SU-DHL-6 (cell line): Measurements from ENCODE around the gene MYH7B.

Experiments
- H2AFZ ChIP-seq: fragments of 200-600 bp; sonication (generic); 2 replicates; pipeline ENCODE4 v1.6.1; 2014; ENCODE audit warnings: low read depth, mild to moderate bottlenecking, moderate library complexity, mixed read lengths, antibody characterized with exemption, low read length; ENCODE audit not compliant: severe bottlenecking
- H3F3A ChIP-seq: fragments of 200-600 bp; shearing (Covaris generic); 2 replicates; pipeline ENCODE4 v1.6.0; 2016; ENCODE audit warnings: antibody characterized with exemption, mild to moderate bottlenecking; ENCODE audit not compliant: insufficient read depth
- H3K27ac ChIP-seq: fragments of 200-600 bp; sonication (generic); 2 replicates; pipeline ENCODE4 v1.5.1; 2016; ENCODE audit warnings: low read depth, mild to moderate bottlenecking, low read length, moderate library complexity, mixed read lengths
- H3K27me3 ChIP-seq: fragments of 200-600 bp; sonication (generic), shearing (Covaris generic); 2 replicates; pipeline ENCODE4 v1.6.0; 2014; ENCODE audit warnings: mild to moderate bottlenecking, low read length
- H3K36me3 ChIP-seq: fragments of 200-600 bp; sonication (generic); 2 replicates; pipeline ENCODE4 v1.6.1; 2014; ENCODE audit warnings: mild to moderate bottlenecking, low read length, mixed read lengths
- H3K4me2 ChIP-seq: fragments of 300-600, 200-600 bp; shearing (Covaris generic), sonication (generic); 2 replicates; pipeline ENCODE4 v1.6.0; 2014; ENCODE audit warnings: low read length, low read depth, mild to moderate bottlenecking; ENCODE audit not compliant: poor library complexity, severe bottlenecking
- H3K4me3 ChIP-seq: fragments of 200-600 bp; sonication (generic); 2 replicates; pipeline ENCODE4 v1.5.1; 2014; ENCODE audit warnings: antibody characterized with exemption, low read length, mild to moderate bottlenecking, mixed read lengths; ENCODE audit not compliant: insufficient read depth, poor library complexity, severe bottlenecking
- H3K79me2 ChIP-seq: fragments of 200-600 bp; sonication (generic); 2 replicates; pipeline ENCODE4 v1.6.1; 2014; ENCODE audit warnings: mild to moderate bottlenecking, low read length, moderate library complexity; ENCODE audit not compliant: insufficient read depth
- H3K9ac ChIP-seq: fragments of 200-600 bp; sonication (generic); 2 replicates; pipeline ENCODE4 v1.7.0; 2014; ENCODE audit warnings: mild to moderate bottlenecking, low read length
- H3K9me2 ChIP-seq: fragments of 200-600 bp; sonication (generic); replicated peaks from 2 replicates; pipeline ENCODE4 v1.6.1; 2014; ENCODE audit warnings: low read length; ENCODE audit not compliant: insufficient read depth
- H3K9me3 ChIP-seq: fragments of 200-600 bp; sonication (generic); 2 replicates; pipeline ENCODE4 v1.6.1; 2014; ENCODE audit warnings: low read length, mixed read lengths; ENCODE audit not compliant: insufficient read depth
- H4K20me1 ChIP-seq: fragments of 200-600 bp; sonication (generic); 2 replicates; pipeline ENCODE4 v1.6.1; 2014; ENCODE audit warnings: low read depth, mild to moderate bottlenecking, antibody characterized with exemption, low read length, moderate library complexity, mixed read lengths
- EZH2phosphoT487 ChIP-seq: fragments of 200-600 bp; sonication (generic), shearing (Covaris generic); conservative IDR thresholded peaks from 2 replicates; pipeline ENCODE4 v1.6.1; 2018; ENCODE audit warnings: mild to moderate bottlenecking, antibody characterized with exemption, low read length, moderate library complexity, mixed read lengths
- TF ChIP-seq, protein P1 (sequence below): fragments of 200-600 bp; sonication (generic); IDR thresholded peaks from one replicate; pipeline ENCODE4 v1.5.1; 2017; ENCODE audit warnings: antibody characterized with exemption, mild to moderate bottlenecking, low read length, moderate library complexity; ENCODE audit not compliant: insufficient read depth, poor library complexity, severe bottlenecking

MYH7B gene

GRCh38 chr20:34990661-34991214 lies 35.1 kb downstream of the MYH7B start:
- no peaks in the 10 kb centered on the region for H3K79me2 ChIP-seq
- no peaks in the 10 kb centered on the region for H3K36me3 ChIP-seq
- H2AFZ ChIP-seq = no peak overlapping the region
- H3K27ac ChIP-seq = no peak overlapping the region
- no peaks in the 10 kb centered on the region for H3F3A ChIP-seq
- no peak overlapping the region for H3K9ac ChIP-seq
- H3K9me2 ChIP-seq = no peaks in the 10 kb centered on the region
- no peaks in the 10 kb centered on the region for H3K27me3 ChIP-seq
- H3K4me3 ChIP-seq = no peak overlapping the region
- TF ChIP-seq EZH2phosphoT487 = no peak
- TF ChIP-seq, protein P1, sequence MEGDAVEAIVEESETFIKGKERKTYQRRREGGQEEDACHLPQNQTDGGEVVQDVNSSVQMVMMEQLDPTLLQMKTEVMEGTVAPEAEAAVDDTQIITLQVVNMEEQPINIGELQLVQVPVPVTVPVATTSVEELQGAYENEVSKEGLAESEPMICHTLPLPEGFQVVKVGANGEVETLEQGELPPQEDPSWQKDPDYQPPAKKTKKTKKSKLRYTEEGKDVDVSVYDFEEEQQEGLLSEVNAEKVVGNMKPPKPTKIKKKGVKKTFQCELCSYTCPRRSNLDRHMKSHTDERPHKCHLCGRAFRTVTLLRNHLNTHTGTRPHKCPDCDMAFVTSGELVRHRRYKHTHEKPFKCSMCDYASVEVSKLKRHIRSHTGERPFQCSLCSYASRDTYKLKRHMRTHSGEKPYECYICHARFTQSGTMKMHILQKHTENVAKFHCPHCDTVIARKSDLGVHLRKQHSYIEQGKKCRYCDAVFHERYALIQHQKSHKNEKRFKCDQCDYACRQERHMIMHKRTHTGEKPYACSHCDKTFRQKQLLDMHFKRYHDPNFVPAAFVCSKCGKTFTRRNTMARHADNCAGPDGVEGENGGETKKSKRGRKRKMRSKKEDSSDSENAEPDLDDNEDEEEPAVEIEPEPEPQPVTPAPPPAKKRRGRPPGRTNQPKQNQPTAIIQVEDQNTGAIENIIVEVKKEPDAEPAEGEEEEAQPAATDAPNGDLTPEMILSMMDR = no peak
- H4K20me1 ChIP-seq = no peaks in the 10 kb centered on the region
- H3K4me2 ChIP-seq = no peak overlapping the region
- H3K9me3 ChIP-seq = no peaks in the 10 kb centered on the region

GRCh38 chr20:34992751-34993417 lies 37.2 kb downstream of the MYH7B start:
- Histone ChIP-seq H3K79me2 (no peaks in the 10 kb centered on the region), H2AFZ (no peak overlapping the region), H3K9ac (no peak overlapping the region), H3K27me3 (no peaks in the 10 kb centered on the region), H3K4me2 (no peak overlapping the region), H3K4me3 (no peak overlapping the region), H3K9me3 (no peaks in the 10 kb centered on the region), H3K9me2 (no peaks in the 10 kb centered on the region), H4K20me1 (no peaks in the 10 kb centered on the region), H3K27ac (no peak overlapping the region), H3F3A (no peaks in the 10 kb centered on the region), H3K36me3 (no peaks in the 10 kb centered on the region)
- no peak for TF ChIP-seq EZH2phosphoT487
- TF ChIP-seq, protein P1 = no peak

GRCh38 chr20:34993941-34994508 lies 38.4 kb downstream of the MYH7B start:
- Histone ChIP-seq H3K79me2 (no peaks in the 10 kb centered on the region), H3K4me3 (no peak overlapping the region), H3K27me3 (no peaks in the 10 kb centered on the region), H3K4me2 (no peak overlapping the region), H3K27ac (no peak overlapping the region), H2AFZ (no peak overlapping the region), H3K36me3 (no peaks in the 10 kb centered on the region), H3K9me3 (no peaks in the 10 kb centered on the region), H3F3A (no peaks in the 10 kb centered on the region), H4K20me1 (no peaks in the 10 kb centered on the region), H3K9ac (no peak overlapping the region), H3K9me2 (no peaks in the 10 kb centered on the region)
- TF ChIP-seq EZH2phosphoT487 = no peak
- TF ChIP-seq, protein P1 = no peak
